Left lung (tissue), 10 donors: ENCODE measurements around the gene OTOS. TPM values are rescaled to one million over a fixed set of nuclear protein-coding genes. Genes with fewer than 3 reads are reported as not detected.
A peak's percentile ranks its signal among the peaks of the same experiment; 100 is the strongest.

Source experiments
- ATAC-seq: fragments of 200-7000 bp; cut with Tn5 transposase; one replicate; pipeline ENCODE4 v1.9.1; 2020; ENCODE audit warnings: moderate library complexity
- DNase-seq, 4 donors: peaks; one replicate each; pipeline ENCODE4 v3.0.0-alpha.2; 2013 to 2020
- H3K27ac ChIP-seq, 2 donors: fragments of 200-600 bp; sonication (generic) in 1 of 2; one replicate each; pipeline versions ENCODE4 v1.5.0 to v1.8.0; 2020 to 2021
- H3K27me3 ChIP-seq, 2 donors: fragments of 200-600 bp; sonication (generic) in 1 of 2; one replicate each; pipeline versions ENCODE4 v1.5.0 to v1.8.0; 2020 to 2021
- H3K36me3 ChIP-seq, 2 donors: fragments of 200-600 bp; sonication (generic) in 1 of 2; one replicate each; pipeline versions ENCODE4 v1.5.0 to v1.8.0; 2020 to 2021
- H3K4me1 ChIP-seq, 2 donors: fragments of 200-600 bp; one replicate each; pipeline ENCODE4 v1.8.0; 2021
- H3K4me3 ChIP-seq, 2 donors: fragments of 200-600 bp; sonication (generic) in 1 of 2; one replicate each; pipeline versions ENCODE4 v1.5.0 to v1.8.0; 2020 to 2021; ENCODE audit warnings: mild to moderate bottlenecking in 1 of 2
- H3K9me3 ChIP-seq, 2 donors: fragments of 200-600 bp; sonication (generic) in 1 of 2; one replicate each; pipeline versions ENCODE4 v1.5.0 to v1.8.0; 2020 to 2021
- intact Hi-C, 2 donors: fragments of 100-400 bp; cut with DNase I; formaldehyde crosslinking; loops; one replicate each; pipeline versions ENCODE4 v1.11.2 to v1.14.2; 2022
- polyA plus RNA-seq, 6 donors: library from polyadenylated mRNA; unstranded; fragments of 120-200 nt; gene quantifications; one replicate each; pipeline ENCODE4 v1.2.1, GENCODE V29; 2013; ENCODE audit not compliant: insufficient read length in 6 of 6
- total RNA-seq, 2 donors: library from RNA; stranded (reverse); fragmentation: NEBNext Ultra II Directional; extraction: Animal tissue kit (Norgen Biotek cat#: 25700); gene quantifications; one replicate each; pipeline ENCODE4 v1.2.1, GENCODE V29; 2021
- TF ChIP-seq, protein P1 (sequence below), 2 donors: fragments of 200-600 bp; sonication (generic) in 1 of 2; IDR thresholded peaks; one replicate each; pipeline versions ENCODE4 v1.5.0 to v1.8.0; 2021; ENCODE audit warnings: antibody characterized with exemption in 2 of 2
- donor health status: DM: no; HTN: yes; CAD: no.
- donor health status: DM: no; HTN: no; CAD: no.

OTOS gene
- total and polyA plus RNA-seq, 8 donors, result not detected

DNA sequence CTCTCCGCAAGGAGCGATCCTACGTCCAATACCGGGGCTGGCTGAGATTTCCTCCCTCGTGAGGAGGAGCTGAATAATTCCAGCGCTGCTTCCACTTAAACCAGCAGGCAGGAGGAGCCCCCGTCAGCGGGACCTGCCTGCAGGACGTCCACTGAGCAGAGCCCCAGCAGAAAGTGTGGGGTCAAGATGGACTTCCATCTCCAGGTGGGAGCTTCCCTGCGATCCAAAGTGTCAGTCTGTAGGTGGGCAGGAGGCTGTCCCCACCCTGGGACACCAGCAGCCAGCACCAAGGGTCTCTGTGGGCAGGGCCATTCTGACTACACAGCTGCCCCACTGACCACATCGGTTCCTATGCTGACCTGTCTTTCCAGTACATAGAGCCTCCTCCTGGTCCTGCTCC is 462 bp upstream of the OTOS start:
- ATAC-seq (no peak), DNase-seq (peak in 2 of 4 donors; percentile 11 to 49)
- no peak overlapping the region for H3K4me3 ChIP-seq
- intact Hi-C loops, result loop anchor here in 1 of 2 donors (5.0 kb wide), 1 partner anchor 79 kb away; no protein-coding TSS in a partner anchor
- peaks cover 0 to 60% of the 10 kb centered on the region in 2 donors for H3K27me3 ChIP-seq
- no peaks in the 10 kb centered on the region for H3K36me3 ChIP-seq
- no peak overlapping the region for H3K27ac ChIP-seq
- H3K9me3 ChIP-seq, result no peaks in the 10 kb centered on the region
- TF ChIP-seq, protein P1, sequence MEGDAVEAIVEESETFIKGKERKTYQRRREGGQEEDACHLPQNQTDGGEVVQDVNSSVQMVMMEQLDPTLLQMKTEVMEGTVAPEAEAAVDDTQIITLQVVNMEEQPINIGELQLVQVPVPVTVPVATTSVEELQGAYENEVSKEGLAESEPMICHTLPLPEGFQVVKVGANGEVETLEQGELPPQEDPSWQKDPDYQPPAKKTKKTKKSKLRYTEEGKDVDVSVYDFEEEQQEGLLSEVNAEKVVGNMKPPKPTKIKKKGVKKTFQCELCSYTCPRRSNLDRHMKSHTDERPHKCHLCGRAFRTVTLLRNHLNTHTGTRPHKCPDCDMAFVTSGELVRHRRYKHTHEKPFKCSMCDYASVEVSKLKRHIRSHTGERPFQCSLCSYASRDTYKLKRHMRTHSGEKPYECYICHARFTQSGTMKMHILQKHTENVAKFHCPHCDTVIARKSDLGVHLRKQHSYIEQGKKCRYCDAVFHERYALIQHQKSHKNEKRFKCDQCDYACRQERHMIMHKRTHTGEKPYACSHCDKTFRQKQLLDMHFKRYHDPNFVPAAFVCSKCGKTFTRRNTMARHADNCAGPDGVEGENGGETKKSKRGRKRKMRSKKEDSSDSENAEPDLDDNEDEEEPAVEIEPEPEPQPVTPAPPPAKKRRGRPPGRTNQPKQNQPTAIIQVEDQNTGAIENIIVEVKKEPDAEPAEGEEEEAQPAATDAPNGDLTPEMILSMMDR (IDR thresholded peaks at IDR 0.05), result no peak
- H3K4me1 ChIP-seq, result peaks cover 0 to 7% of the 10 kb centered on the region in 2 donors

DNA sequence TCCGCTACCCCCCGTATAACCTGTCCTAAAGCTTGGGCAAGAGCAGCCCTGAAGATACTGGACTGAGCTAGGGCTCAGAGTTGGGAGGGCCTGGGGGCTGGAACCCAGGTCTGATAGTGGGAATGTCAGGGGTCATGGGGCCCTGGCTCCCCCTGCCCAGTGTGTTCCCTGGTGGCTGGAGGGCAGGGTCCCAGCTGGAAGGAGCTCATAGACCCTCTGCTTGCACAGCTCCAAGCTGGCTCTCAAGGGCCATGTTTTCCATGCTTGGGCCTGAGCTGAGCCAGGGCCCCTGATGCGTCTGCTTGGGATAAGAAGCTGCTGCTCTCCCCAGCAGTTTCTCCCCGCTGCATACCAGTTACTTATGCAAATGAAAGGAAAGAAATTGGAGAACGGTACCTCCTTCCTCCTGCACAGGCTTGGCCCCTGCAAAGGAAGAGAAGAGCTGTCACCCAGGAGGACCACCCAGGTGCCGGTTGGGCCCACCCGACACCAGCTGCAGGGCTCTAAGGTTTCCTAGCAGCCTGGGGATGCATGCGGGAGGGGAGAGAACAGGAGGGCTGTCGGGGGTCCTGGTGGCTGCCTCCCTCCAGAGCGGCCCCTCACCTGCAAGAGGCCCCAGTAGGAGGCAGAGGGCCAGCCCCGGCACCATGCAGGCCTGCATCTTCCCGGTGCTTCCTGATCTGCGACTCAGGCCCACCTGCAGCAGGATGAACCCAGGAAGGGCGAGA is 628 bp downstream of the OTOS start:
- no peak for ATAC-seq
- intact Hi-C loops, result loop anchor here in 1 of 2 donors (5.0 kb wide), 1 partner anchor 78 kb away; no protein-coding TSS in a partner anchor

DNA sequence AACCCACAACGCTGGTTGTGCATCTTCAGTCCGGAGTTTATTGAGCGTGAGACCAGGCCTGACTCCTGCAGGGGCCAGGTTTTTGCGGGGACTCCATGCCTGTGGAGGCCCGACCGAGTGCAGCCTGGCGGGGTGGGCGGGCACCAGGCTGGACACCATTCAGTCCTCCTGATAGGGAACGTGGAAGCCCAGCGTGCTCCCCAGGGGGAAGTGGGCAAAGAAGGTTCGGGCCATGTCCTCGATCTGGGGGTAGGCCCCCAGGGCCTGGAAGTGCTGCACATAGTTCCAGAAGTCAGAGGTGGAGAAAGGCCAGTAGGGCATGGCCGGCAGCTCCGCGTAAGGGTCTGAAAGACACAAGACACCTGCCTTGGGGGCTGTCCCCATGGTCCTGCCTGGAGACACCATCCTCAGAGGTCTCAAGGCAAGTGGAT is 1.4 kb downstream of the OTOS start:
- peaks cover 0 to 46% of the 10 kb centered on the region in 2 donors for H3K27me3 ChIP-seq
- ATAC-seq (no peak), DNase-seq (peak in 2 of 4 donors; percentile 15 to 62)
- H3K36me3 ChIP-seq, result no peaks in the 10 kb centered on the region
- intact Hi-C loops, result no loop called here
- H3K4me1 ChIP-seq, result peaks cover 6 to 22% of the 10 kb centered on the region in 2 donors
- no peak overlapping the region for H3K4me3 ChIP-seq
- H3K9me3 ChIP-seq, result no peaks in the 10 kb centered on the region
- no peak overlapping the region for H3K27ac ChIP-seq
- TF ChIP-seq, protein P1 (IDR thresholded peaks at IDR 0.05), result no peak

More for the DNA sequence above, 628 bp downstream of the OTOS start:
- Histone ChIP-seq H3K27me3 (peaks cover 0 to 52% of the 10 kb centered on the region in 2 donors), H3K4me1 (peaks cover 6 to 15% of the 10 kb centered on the region in 2 donors), H3K36me3 (no peaks in the 10 kb centered on the region), H3K27ac (no peak overlapping the region), H3K9me3 (no peaks in the 10 kb centered on the region), H3K4me3 (no peak overlapping the region)
- TF ChIP-seq, protein P1 (IDR thresholded peaks at IDR 0.05), result no peak
- DNase-seq, result peak in 2 of 4 donors; percentile 17 to 53

DNA sequence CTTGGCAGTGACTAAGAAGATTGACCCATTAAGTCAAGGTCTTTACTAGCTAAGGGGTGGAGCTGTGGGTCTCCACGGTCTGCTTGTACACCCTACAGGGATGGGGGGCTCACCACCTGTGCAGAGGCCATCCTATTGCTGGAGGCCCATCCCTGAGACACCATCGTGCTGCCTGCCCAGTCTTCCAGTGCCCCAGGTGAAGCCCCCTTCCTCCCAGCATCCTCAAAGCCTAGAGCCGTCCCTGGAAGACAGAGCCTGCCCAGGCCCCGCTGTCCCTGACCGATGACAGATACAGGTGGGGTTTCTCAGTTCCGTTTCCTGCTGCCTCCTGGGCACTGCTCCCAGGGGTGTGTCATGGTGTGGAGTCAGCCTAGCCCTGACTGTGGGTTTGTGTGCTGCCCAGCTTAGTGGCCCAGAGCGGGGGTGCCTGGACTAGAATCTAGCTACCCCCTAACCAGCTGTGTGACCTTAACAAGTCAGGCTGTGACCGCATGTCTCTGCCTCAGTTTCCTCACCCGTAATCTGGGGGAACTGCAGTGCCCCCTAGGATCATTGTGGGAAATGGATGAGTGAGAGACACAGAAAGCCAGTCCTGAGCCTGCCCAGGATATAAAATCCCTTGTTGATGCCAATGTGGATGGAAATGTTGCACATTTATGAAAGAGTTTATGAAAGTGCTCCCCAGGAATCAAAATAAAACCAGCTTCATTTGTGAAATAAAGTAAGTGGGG is 2.0 kb downstream of the OTOS start:
- TF ChIP-seq, protein P1 (IDR thresholded peaks at IDR 0.05), result no peak
- no peak overlapping the region for H3K27ac ChIP-seq
- H3K4me1 ChIP-seq, result peaks cover 6 to 22% of the 10 kb centered on the region in 2 donors
- H3K9me3 ChIP-seq, result no peaks in the 10 kb centered on the region
- no peak for ATAC-seq
- H3K27me3 ChIP-seq, result peaks cover 0 to 44% of the 10 kb centered on the region in 2 donors
- peak in 2 of 4 donors; percentile 10 to 56 for DNase-seq
- intact Hi-C loops, result no loop called here
- no peak overlapping the region for H3K4me3 ChIP-seq
- peaks cover 0 to 5% of the 10 kb centered on the region in 2 donors for H3K36me3 ChIP-seq
